LNCAP (cell line): ENCODE data around the gene FASLG.

Source experiments
- CTCF ChIP-seq: fragments of 450-650 bp; IDR thresholded peaks from 2 replicates; pipeline ENCODE4 v1.5.1; 2017; ENCODE audit warnings: mild to moderate bottlenecking

FASLG gene

GRCh38 chr1:172647987-172648386 lies 10.9 kb upstream of the FASLG start:
- TF ChIP-seq CTCF, result no peak

- TF ChIP-seq CTCF, result no peak
Measured at GRCh38 chr1:172650474-172651193, 8.3 kb upstream of the FASLG start.

- no peak for TF ChIP-seq CTCF
Measured at GRCh38 chr1:172653015-172653709, 5.7 kb upstream of the FASLG start.

- no peak for TF ChIP-seq CTCF
Measured at GRCh38 chr1:172654535-172654934, 4.4 kb upstream of the FASLG start.

GRCh38 chr1:172656576-172656975 lies 2.3 kb upstream of the FASLG start:
- no peak for TF ChIP-seq CTCF

GRCh38 chr1:172657586-172657985 lies 1.3 kb upstream of the FASLG start:
- TF ChIP-seq CTCF, result no peak

GRCh38 chr1:172661107-172661506 lies 2.2 kb downstream of the FASLG start:
- TF ChIP-seq CTCF, result no peak
